Measurements from ENCODE around the gene C10orf105. TPM values are rescaled to one million over a fixed set of nuclear protein-coding genes. Genes with fewer than 3 reads are reported as not detected.

Gene C10orf105
- polyA plus RNA-seq, 1 of the 3 experiments (the other 2 are of a cell fraction) = not detected

- TF ChIP-seq MEF2A (IDR thresholded peaks at IDR 0.05; ENCODE audit: borderline replicate concordance, low read depth) (no peak), TAF1 (IDR thresholded peaks at IDR 0.05; ENCODE audit: borderline replicate concordance, low read depth, low read length) (no peak), FOXJ3 (CRISPR knock-in tag; IDR thresholded peaks at IDR 0.05) (no peak), MXI1 (IDR thresholded peaks at IDR 0.05; ENCODE audit: low read depth, low read length) (no peak), GABPA (IDR thresholded peaks at IDR 0.05; ENCODE audit: low read depth) (no peak), FOSL2 (IDR thresholded peaks at IDR 0.05; ENCODE audit: borderline replicate concordance, low read depth) (no peak)
Observed at GRCh38 chr10:71734797-71735196, 15.2 kb upstream of the C10orf105 start (continued).

- Histone ChIP-seq H3F3A (replicated peaks; ENCODE audit: insufficient read depth) (no peaks in the 10 kb centered on the region), H3K4me2 (no peak overlapping the region), H3K4me3 (ENCODE audit: low read depth in 2 of 2, low read length in 1 of 2) (no peak overlapping the region), H3K4me1 (ENCODE audit: control insufficient read depth in 1 of 2, insufficient read depth in 2 of 2, low read depth in 1 of 2, low read length in 1 of 2) (peaks cover 0 to 30% of the 10 kb centered on the region in 2 experiments; a peak in 1 of 4 replicates), H3K27me3 (ENCODE audit: insufficient read depth) (no peaks in the 10 kb centered on the region; the same call in 1 of the 2 replicates), H4K20me1 (ENCODE audit: insufficient read depth) (no peaks in the 10 kb centered on the region), H3K27ac (ENCODE audit: low read depth in 2 of 2, low read length in 1 of 2) (no peak overlapping the region), H3K79me2 (ENCODE audit: insufficient read depth) (no peaks in the 10 kb centered on the region), H3K9me2 (no peaks in the 10 kb centered on the region), H3K9ac (no peak overlapping the region), H2AFZ (ENCODE audit: low read depth) (no peak overlapping the region), H3K9me3 (no peaks in the 10 kb centered on the region), H3K36me3 (replicated peaks in 1 of 2; ENCODE audit: control insufficient read depth in 1 of 2, insufficient read depth in 2 of 2, low read length in 1 of 2) (no peaks in the 10 kb centered on the region)
- 80% methylated on average over 12 of the region's 12 CpGs for WGBS (ENCODE audit: low lambda C conversion rate)
- ChIA-PET POLR2A (no interaction called here), CTCF (interaction anchor here (0.8 to 6.4 kb wide), 3 partner anchors 14 to 165 kb away, joined by 4 to 31 read pairs (median 4); partner anchors contain the start of gene VSIR)
- TF ChIP-seq REST (IDR thresholded peaks at IDR 0.05; ENCODE audit: low read depth, low read length) = no peak
- TF ChIP-seq GABPA (IDR thresholded peaks at IDR 0.05; ENCODE audit: low read depth) = no peak
- no peak for TF ChIP-seq SIN3A (IDR thresholded peaks at IDR 0.05; ENCODE audit: borderline replicate concordance, low read depth, low read length)
- TF ChIP-seq, protein P1, sequence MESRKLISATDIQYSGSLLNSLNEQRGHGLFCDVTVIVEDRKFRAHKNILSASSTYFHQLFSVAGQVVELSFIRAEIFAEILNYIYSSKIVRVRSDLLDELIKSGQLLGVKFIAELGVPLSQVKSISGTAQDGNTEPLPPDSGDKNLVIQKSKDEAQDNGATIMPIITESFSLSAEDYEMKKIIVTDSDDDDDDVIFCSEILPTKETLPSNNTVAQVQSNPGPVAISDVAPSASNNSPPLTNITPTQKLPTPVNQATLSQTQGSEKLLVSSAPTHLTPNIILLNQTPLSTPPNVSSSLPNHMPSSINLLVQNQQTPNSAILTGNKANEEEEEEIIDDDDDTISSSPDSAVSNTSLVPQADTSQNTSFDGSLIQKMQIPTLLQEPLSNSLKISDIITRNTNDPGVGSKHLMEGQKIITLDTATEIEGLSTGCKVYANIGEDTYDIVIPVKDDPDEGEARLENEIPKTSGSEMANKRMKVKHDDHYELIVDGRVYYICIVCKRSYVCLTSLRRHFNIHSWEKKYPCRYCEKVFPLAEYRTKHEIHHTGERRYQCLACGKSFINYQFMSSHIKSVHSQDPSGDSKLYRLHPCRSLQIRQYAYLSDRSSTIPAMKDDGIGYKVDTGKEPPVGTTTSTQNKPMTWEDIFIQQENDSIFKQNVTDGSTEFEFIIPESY (IDR thresholded peaks at IDR 0.05; ENCODE audit: borderline replicate concordance, low read depth) = no peak
- TF ChIP-seq FOSL2 (IDR thresholded peaks at IDR 0.05; ENCODE audit: borderline replicate concordance, low read depth) = no peak
- no peak for TF ChIP-seq NRF1 (IDR thresholded peaks at IDR 0.05; ENCODE audit: low read depth, low read length)
- TF ChIP-seq PBX3 (IDR thresholded peaks at IDR 0.05) = no peak
- TF ChIP-seq FOXJ3 (CRISPR knock-in tag; IDR thresholded peaks at IDR 0.05) = no peak
- no peak for TF ChIP-seq RCOR1 (IDR thresholded peaks at IDR 0.05; ENCODE audit: low read length)
- no peak for TF ChIP-seq CHD2 (IDR thresholded peaks at IDR 0.05; ENCODE audit: low read length, partially characterized antibody)
- no peak for TF ChIP-seq JUND (IDR thresholded peaks at IDR 0.05)
- no peak for TF ChIP-seq GATA2 (CRISPR knock-in tag; IDR thresholded peaks at IDR 0.05)
- TF ChIP-seq, protein P2, sequence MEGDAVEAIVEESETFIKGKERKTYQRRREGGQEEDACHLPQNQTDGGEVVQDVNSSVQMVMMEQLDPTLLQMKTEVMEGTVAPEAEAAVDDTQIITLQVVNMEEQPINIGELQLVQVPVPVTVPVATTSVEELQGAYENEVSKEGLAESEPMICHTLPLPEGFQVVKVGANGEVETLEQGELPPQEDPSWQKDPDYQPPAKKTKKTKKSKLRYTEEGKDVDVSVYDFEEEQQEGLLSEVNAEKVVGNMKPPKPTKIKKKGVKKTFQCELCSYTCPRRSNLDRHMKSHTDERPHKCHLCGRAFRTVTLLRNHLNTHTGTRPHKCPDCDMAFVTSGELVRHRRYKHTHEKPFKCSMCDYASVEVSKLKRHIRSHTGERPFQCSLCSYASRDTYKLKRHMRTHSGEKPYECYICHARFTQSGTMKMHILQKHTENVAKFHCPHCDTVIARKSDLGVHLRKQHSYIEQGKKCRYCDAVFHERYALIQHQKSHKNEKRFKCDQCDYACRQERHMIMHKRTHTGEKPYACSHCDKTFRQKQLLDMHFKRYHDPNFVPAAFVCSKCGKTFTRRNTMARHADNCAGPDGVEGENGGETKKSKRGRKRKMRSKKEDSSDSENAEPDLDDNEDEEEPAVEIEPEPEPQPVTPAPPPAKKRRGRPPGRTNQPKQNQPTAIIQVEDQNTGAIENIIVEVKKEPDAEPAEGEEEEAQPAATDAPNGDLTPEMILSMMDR (IDR thresholded peaks at IDR 0.05) = no peak
- TF ChIP-seq RFX5 (IDR thresholded peaks at IDR 0.05; ENCODE audit: low read length) = no peak
- TF ChIP-seq IRF3 (IDR thresholded peaks at IDR 0.05; ENCODE audit: low read depth, low read length) = no peak
- TF ChIP-seq, protein P3, sequence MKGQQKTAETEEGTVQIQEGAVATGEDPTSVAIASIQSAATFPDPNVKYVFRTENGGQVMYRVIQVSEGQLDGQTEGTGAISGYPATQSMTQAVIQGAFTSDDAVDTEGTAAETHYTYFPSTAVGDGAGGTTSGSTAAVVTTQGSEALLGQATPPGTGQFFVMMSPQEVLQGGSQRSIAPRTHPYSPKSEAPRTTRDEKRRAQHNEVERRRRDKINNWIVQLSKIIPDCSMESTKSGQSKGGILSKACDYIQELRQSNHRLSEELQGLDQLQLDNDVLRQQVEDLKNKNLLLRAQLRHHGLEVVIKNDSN (IDR thresholded peaks at IDR 0.05; ENCODE audit: borderline replicate concordance, low read depth) = no peak
- no peak for TF ChIP-seq MEF2A (IDR thresholded peaks at IDR 0.05; ENCODE audit: borderline replicate concordance, low read depth)
- no peak for TF ChIP-seq POLR2AphosphoS5 (IDR thresholded peaks at IDR 0.05; ENCODE audit: low read depth, low read length)
- TF ChIP-seq SMC3 (IDR thresholded peaks at IDR 0.05; ENCODE audit: low read depth, low read length) = no peak
- DNase-seq = no peak
Observed at GRCh38 chr10:71731791-71732190, 12.2 kb upstream of the C10orf105 start.
